OCI-LY1 (cell line): ENCODE data around the gene PSAT1.

ENCODE experiments used
- H2AFZ ChIP-seq: fragments of 200-600 bp; sonication (generic), shearing (Covaris generic); 2 replicates; pipeline ENCODE4 v1.6.0; 2014; ENCODE audit warnings: antibody characterized with exemption, mild to moderate bottlenecking, low read length
- H3F3A ChIP-seq: fragments of 200-600 bp; sonication (generic), shearing (Covaris generic); 2 replicates; pipeline ENCODE4 v1.6.0; 2014; ENCODE audit warnings: mild to moderate bottlenecking, antibody characterized with exemption, low read length, moderate library complexity; ENCODE audit not compliant: insufficient read depth
- H3K27ac ChIP-seq: fragments of 200-600 bp; sonication (generic); 2 replicates; pipeline ENCODE4 v1.5.1; 2014; ENCODE audit warnings: low read length, mixed run types, mild to moderate bottlenecking, low read depth; ENCODE audit not compliant: poor library complexity, severe bottlenecking
- H3K27me3 ChIP-seq: fragments of 200-600 bp; sonication (generic); 2 replicates; pipeline ENCODE4 v1.6.0; 2014; ENCODE audit warnings: antibody characterized with exemption, mild to moderate bottlenecking, low read length, moderate library complexity; ENCODE audit not compliant: insufficient read depth
- H3K36me3 ChIP-seq: fragments of 200-600 bp; sonication (generic); 2 replicates; pipeline ENCODE4 v1.6.1; 2014; ENCODE audit warnings: mild to moderate bottlenecking, antibody characterized with exemption, low read length, moderate library complexity, mixed read lengths; ENCODE audit not compliant: insufficient read depth
- H3K4me1 ChIP-seq: fragments of 200-600 bp; sonication (generic); 2 replicates; pipeline ENCODE4 v1.5.1; 2014; ENCODE audit warnings: mild to moderate bottlenecking, low read length, moderate library complexity; ENCODE audit not compliant: insufficient read depth, severe bottlenecking
- H3K4me2 ChIP-seq: fragments of 200-600 bp; sonication (generic), shearing (Covaris generic); 2 replicates; pipeline ENCODE4 v1.6.1; 2014; ENCODE audit warnings: low read length
- H3K4me3 ChIP-seq: fragments of 200-600 bp; sonication (generic); 2 replicates; pipeline ENCODE4 v1.5.1; 2014; ENCODE audit warnings: low read length, low read depth, mild to moderate bottlenecking, mixed read lengths; ENCODE audit not compliant: poor library complexity, severe bottlenecking
- H3K79me2 ChIP-seq: fragments of 200-600 bp; shearing (Covaris generic); 2 replicates; pipeline ENCODE4 v1.6.1; 2016; ENCODE audit warnings: mixed run types, low read length, mixed read lengths; ENCODE audit not compliant: insufficient read depth
- H3K9ac ChIP-seq: fragments of 200-600 bp; sonication (generic), shearing (Covaris generic); 2 replicates; pipeline ENCODE4 v1.6.1; 2014; ENCODE audit warnings: mild to moderate bottlenecking, low read length, mixed read lengths
- H3K9me2 ChIP-seq: fragments of 200-600 bp; sonication (generic), shearing (Covaris generic); 2 replicates; pipeline ENCODE4 v1.6.1; 2014; ENCODE audit warnings: low read depth, mild to moderate bottlenecking, low read length, mixed read lengths
- H3K9me3 ChIP-seq: fragments of 200-600 bp; shearing (Covaris generic); 2 replicates; pipeline ENCODE4 v1.6.1; 2014; ENCODE audit warnings: low read length, mixed read lengths
- H4K20me1 ChIP-seq: fragments of 200-600 bp; sonication (generic), shearing (Covaris generic); 2 replicates; pipeline ENCODE4 v1.6.0; 2016; ENCODE audit warnings: mild to moderate bottlenecking, low read length; ENCODE audit not compliant: insufficient read depth
- EZH2 ChIP-seq: fragments of 200-600 bp; sonication (generic), shearing (Covaris generic); IDR thresholded peaks from 2 replicates; pipeline ENCODE4 v1.8.0; 2017; ENCODE audit warnings: borderline replicate concordance, mixed run types, mild to moderate bottlenecking, antibody characterized with exemption, low read length, moderate library complexity, mixed read lengths
- TF ChIP-seq, protein P1 (sequence below): fragments of 200-600 bp; sonication (generic), shearing (Covaris generic); IDR thresholded peaks from 2 replicates; pipeline ENCODE4 v1.5.1; 2017; ENCODE audit warnings: mild to moderate bottlenecking, antibody characterized with exemption, low read length, moderate library complexity, mixed read lengths

Gene PSAT1

GRCh38 chr9:78306222-78307076, 9.5 kb downstream of the PSAT1 start:
- H3K79me2 ChIP-seq = no peaks in the 10 kb centered on the region
- no peaks in the 10 kb centered on the region for H3K4me1 ChIP-seq
- H3K9me2 ChIP-seq = no peaks in the 10 kb centered on the region
- no peak overlapping the region for H3K9ac ChIP-seq
- TF ChIP-seq EZH2 = no peak
- TF ChIP-seq, protein P1, sequence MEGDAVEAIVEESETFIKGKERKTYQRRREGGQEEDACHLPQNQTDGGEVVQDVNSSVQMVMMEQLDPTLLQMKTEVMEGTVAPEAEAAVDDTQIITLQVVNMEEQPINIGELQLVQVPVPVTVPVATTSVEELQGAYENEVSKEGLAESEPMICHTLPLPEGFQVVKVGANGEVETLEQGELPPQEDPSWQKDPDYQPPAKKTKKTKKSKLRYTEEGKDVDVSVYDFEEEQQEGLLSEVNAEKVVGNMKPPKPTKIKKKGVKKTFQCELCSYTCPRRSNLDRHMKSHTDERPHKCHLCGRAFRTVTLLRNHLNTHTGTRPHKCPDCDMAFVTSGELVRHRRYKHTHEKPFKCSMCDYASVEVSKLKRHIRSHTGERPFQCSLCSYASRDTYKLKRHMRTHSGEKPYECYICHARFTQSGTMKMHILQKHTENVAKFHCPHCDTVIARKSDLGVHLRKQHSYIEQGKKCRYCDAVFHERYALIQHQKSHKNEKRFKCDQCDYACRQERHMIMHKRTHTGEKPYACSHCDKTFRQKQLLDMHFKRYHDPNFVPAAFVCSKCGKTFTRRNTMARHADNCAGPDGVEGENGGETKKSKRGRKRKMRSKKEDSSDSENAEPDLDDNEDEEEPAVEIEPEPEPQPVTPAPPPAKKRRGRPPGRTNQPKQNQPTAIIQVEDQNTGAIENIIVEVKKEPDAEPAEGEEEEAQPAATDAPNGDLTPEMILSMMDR = no peak
- H3K27ac ChIP-seq = no peak overlapping the region
- H3K36me3 ChIP-seq = peaks cover 81% of the 10 kb centered on the region
- H3F3A ChIP-seq = no peaks in the 10 kb centered on the region
- H3K4me2 ChIP-seq = no peak overlapping the region
- no peak overlapping the region for H3K4me3 ChIP-seq
- no peak overlapping the region for H2AFZ ChIP-seq
- no peaks in the 10 kb centered on the region for H4K20me1 ChIP-seq
- H3K27me3 ChIP-seq = no peaks in the 10 kb centered on the region
- no peaks in the 10 kb centered on the region for H3K9me3 ChIP-seq

DNA sequence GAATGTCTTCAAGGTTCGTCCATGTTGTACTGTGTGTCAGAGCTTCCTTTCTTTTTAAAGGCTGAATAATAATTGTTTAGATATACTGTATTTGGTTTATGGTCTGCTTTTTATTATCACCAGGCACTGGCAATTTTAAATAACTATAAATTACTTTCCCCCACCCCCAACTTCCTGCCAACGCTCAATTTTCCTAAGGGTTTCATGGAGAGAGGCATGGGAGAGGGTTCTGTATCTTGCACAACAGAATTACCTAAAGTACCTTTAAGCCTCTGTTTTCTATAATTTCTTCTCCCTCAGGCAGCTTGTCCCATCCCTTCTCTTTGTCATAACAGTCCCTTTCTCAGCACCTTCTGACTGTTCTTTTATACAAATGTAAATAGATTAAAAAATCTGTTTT, 10.4 kb downstream of the PSAT1 start:
- Histone ChIP-seq H3K27me3 (no peaks in the 10 kb centered on the region), H3F3A (no peaks in the 10 kb centered on the region), H3K79me2 (no peaks in the 10 kb centered on the region), H3K9me3 (no peaks in the 10 kb centered on the region), H3K9ac (no peak overlapping the region), H3K27ac (no peak overlapping the region), H3K9me2 (no peaks in the 10 kb centered on the region), H3K4me2 (no peak overlapping the region), H4K20me1 (no peaks in the 10 kb centered on the region), H3K4me3 (no peak overlapping the region), H2AFZ (no peak overlapping the region), H3K36me3 (peaks cover 75% of the 10 kb centered on the region), H3K4me1 (no peaks in the 10 kb centered on the region)
- TF ChIP-seq EZH2 = no peak
- TF ChIP-seq, protein P1 = no peak

DNA sequence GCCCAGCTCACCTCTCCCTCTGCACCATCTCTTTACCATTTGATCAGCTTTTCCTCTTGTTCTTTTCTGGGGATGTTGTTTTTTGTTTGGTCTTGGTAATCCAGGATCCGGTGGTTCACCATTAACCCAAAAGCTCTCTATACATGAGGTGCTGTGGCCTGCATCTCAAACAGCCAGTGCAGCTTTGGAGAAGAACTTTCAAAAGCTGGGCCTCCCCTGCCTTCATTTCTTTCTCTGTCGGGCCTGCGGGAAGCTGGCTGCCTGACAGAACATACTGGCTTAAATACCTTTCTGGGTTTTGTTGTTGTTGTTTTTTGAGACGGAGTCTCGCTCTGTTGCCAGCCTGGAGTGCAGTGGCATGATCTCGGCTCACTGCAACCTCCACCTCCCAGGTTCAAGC, 12.1 kb downstream of the PSAT1 start:
- no peaks in the 10 kb centered on the region for H3F3A ChIP-seq
- peaks cover 68% of the 10 kb centered on the region for H3K36me3 ChIP-seq
- no peaks in the 10 kb centered on the region for H3K79me2 ChIP-seq
- TF ChIP-seq EZH2 = no peak
- TF ChIP-seq, protein P1 = no peak
- H3K4me3 ChIP-seq = no peak overlapping the region
- no peaks in the 10 kb centered on the region for H3K9me2 ChIP-seq
- H3K9ac ChIP-seq = no peak overlapping the region
- H3K4me2 ChIP-seq = no peak overlapping the region
- no peaks in the 10 kb centered on the region for H3K27me3 ChIP-seq
- H2AFZ ChIP-seq = no peak overlapping the region
- H3K9me3 ChIP-seq = no peaks in the 10 kb centered on the region
- H3K27ac ChIP-seq = no peak overlapping the region
- H4K20me1 ChIP-seq = no peaks in the 10 kb centered on the region
- no peaks in the 10 kb centered on the region for H3K4me1 ChIP-seq
